Measurements from ENCODE around the gene PEPD.
"Not testable (repeated sequence)": the region's sequence is repeated elsewhere in the genome, so short reads cannot be mapped to it uniquely, and the experiment has no call there.

Gene PEPD

DNA sequence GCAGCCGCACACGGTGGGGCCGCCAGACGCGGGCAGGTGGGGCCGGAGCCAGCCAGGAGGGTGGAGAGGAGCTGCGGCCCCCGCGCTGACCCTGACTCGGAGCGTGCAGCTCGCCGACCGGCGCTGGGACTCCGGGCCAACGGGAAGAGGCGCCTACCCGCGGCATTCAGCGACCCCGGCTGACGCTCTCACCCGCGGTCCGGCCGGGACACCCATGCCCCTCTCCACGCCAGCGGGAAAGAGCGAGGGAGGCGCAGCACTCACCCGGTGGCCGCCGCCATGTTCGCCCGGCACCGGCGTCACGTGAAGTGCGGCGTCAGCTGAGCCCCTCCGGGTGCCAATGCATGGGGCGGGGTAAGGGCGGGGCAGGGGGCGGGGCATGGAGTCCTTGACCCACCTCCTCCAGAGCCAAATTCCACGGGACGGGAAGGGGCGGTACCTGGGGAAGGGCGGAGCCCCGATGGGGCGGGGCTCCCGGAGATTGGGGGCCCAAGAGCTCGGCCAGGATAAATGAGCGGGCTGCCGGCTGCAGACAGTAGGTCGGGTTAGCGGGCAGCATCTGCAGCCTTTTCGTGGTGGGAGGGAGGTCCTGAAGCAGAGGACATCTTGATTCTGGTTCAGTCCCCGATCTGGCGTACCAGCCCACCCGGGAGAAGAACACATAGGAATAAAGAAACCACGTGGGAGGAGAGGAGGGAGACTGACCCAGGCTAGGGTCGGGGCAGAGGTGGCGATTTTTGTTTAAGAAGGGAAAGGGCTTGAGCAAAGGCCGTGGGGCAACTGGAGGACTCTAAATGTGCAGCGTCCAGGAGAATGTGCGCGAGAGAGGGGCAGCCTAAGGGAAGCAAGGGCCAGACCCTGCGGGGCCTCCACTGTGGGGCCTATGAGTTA, at the start of gene PEPD:
Gene PEPD, minus strand, starts transcription at position 312 of the 891 bp plus-strand sequence. Its CDS starts 31 bp downstream, at position 281.
- H3K9me3 ChIP-seq (ENCODE audit: control insufficient read depth in 1 of 2, low read length in 2 of 2), result no peaks in the 10 kb centered on the region
- peak within 1 kb of the TSS; percentile 16 for H3K27ac ChIP-seq (ENCODE audit: low read length)
- no peaks in the 10 kb centered on the region for H3K36me3 ChIP-seq (ENCODE audit: control insufficient read depth in 1 of 2, insufficient read depth in 2 of 2, low read length in 2 of 2)
- H3K4me3 ChIP-seq (ENCODE audit: low read depth in 1 of 2, low read length in 2 of 2), result peak within 1 kb of the TSS; percentile 85 to 98
- peaks cover 8 to 25% of the 10 kb centered on the region in 2 donors for H3K4me1 ChIP-seq (ENCODE audit: control insufficient read depth in 1 of 2, insufficient read depth in 2 of 2, low read length in 2 of 2)
- no peaks in the 10 kb centered on the region for H3K27me3 ChIP-seq (ENCODE audit: low read depth, low read length)

DNA sequence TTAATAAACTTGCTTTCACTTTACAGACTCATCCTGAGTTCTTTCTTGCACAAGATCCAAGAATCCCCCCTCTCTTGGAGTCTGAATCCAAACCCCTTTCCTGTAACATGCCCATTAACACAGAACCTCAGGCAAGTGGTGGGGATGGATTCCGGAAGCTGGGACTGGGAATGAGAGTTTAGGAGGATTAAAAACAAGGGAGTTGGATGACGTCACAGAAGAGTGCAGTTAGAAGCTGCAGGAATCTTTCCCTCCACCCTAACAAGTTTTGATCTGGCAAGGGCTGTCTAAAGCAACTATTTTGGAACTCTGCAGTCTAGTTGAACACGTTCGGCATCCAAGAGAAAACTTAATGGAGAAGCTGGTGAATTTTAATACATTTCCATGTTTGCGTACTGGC, 48.2 kb upstream of the PEPD start:
- Histone ChIP-seq H3K36me3 (ENCODE audit: control insufficient read depth in 1 of 2, insufficient read depth in 2 of 2, low read length in 2 of 2) (no peaks in the 10 kb centered on the region), H3K4me3 (ENCODE audit: low read depth in 1 of 2, low read length in 2 of 2) (no peak overlapping the region), H3K9me3 (ENCODE audit: control insufficient read depth in 1 of 2, low read length in 2 of 2) (peaks cover 3 to 10% of the 10 kb centered on the region in 2 donors), H3K27ac (ENCODE audit: low read length) (no peak overlapping the region), H3K4me1 (ENCODE audit: control insufficient read depth in 1 of 2, insufficient read depth in 2 of 2, low read length in 2 of 2) (no peaks in the 10 kb centered on the region), H3K27me3 (ENCODE audit: low read depth, low read length) (no peaks in the 10 kb centered on the region)

DNA sequence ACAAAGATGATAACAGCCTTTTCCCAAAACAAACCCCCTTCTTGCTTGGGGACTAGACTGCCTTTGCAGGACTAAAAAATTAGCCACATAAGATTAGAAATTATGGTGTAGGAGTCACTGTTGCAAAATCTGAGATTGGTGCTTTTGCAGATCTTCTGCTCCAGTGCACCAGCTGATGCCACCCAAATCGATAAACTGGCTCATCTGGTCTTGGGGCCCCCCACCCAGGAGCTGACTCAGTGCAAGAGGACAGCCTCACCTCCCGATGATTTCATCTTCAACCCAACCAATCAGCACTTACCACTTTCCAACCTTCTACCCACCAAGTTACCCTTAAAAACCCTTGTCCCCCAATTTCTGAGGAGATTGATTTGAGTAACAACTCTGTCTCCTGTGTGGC, 47.1 kb upstream of the PEPD start:
- H3K27ac ChIP-seq (ENCODE audit: low read length), result no peak overlapping the region
- H3K27me3 ChIP-seq (ENCODE audit: low read depth, low read length), result no peaks in the 10 kb centered on the region
- no peak overlapping the region for H3K4me3 ChIP-seq (ENCODE audit: low read depth in 1 of 2, low read length in 2 of 2)
- no peaks in the 10 kb centered on the region for H3K36me3 ChIP-seq (ENCODE audit: control insufficient read depth in 1 of 2, insufficient read depth in 2 of 2, low read length in 2 of 2)
- H3K4me1 ChIP-seq (ENCODE audit: control insufficient read depth in 1 of 2, insufficient read depth in 2 of 2, low read length in 2 of 2), result no peaks in the 10 kb centered on the region
- H3K9me3 ChIP-seq (ENCODE audit: control insufficient read depth in 1 of 2, low read length in 2 of 2), result peaks cover 0 to under 1% of the 10 kb centered on the region in 2 donors

DNA sequence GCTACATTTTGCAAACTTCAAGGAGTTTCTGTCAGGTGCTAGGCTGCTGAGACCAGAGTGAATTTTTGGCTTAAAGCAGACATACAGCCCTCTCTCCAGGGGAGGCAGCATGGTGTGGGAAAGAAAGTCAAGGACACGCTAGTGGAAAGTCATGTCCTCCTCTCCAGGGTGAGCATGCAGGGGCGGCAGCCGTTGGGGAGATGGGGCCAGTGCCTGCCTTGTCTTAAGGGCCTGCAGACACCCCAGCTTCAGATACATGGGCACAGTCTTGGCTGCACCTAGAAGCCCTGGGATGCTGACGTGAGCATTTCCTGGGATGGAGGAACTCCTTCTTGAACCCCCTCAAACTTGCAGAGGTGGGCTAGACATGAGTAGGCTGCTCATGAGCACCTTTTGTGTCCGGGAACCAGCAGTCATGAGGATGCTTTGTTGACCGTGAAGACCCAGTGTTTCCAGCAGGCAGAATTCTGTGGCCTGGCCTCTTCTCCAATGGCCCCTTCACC, 43.3 kb upstream of the PEPD start:
- Histone ChIP-seq H3K36me3 (ENCODE audit: control insufficient read depth in 1 of 2, insufficient read depth in 2 of 2, low read length in 2 of 2) (no peaks in the 10 kb centered on the region), H3K27me3 (ENCODE audit: low read depth, low read length) (no peaks in the 10 kb centered on the region), H3K9me3 (ENCODE audit: control insufficient read depth in 1 of 2, low read length in 2 of 2) (no peaks in the 10 kb centered on the region), H3K4me3 (ENCODE audit: low read depth in 1 of 2, low read length in 2 of 2) (no peak overlapping the region), H3K27ac (ENCODE audit: low read length) (no peak overlapping the region), H3K4me1 (ENCODE audit: control insufficient read depth in 1 of 2, insufficient read depth in 2 of 2, low read length in 2 of 2) (no peaks in the 10 kb centered on the region)

GRCh38 chr19:33562636-33563035, 41.0 kb upstream of the PEPD start:
- Histone ChIP-seq H3K27ac (ENCODE audit: low read length) (no peak overlapping the region), H3K27me3 (ENCODE audit: low read depth, low read length) (no peaks in the 10 kb centered on the region), H3K4me1 (ENCODE audit: control insufficient read depth in 1 of 2, insufficient read depth in 2 of 2, low read length in 2 of 2) (no peaks in the 10 kb centered on the region), H3K4me3 (ENCODE audit: low read depth in 1 of 2, low read length in 2 of 2) (no peak overlapping the region), H3K36me3 (ENCODE audit: control insufficient read depth in 1 of 2, insufficient read depth in 2 of 2, low read length in 2 of 2) (no peaks in the 10 kb centered on the region), H3K9me3 (ENCODE audit: control insufficient read depth in 1 of 2, low read length in 2 of 2) (no peaks in the 10 kb centered on the region)

GRCh38 chr19:33561666-33562065, 40.1 kb upstream of the PEPD start:
- H3K4me1 ChIP-seq (ENCODE audit: control insufficient read depth in 1 of 2, insufficient read depth in 2 of 2, low read length in 2 of 2); H3K4me3 ChIP-seq (ENCODE audit: low read depth in 1 of 2, low read length in 2 of 2); H3K27me3 ChIP-seq (ENCODE audit: low read depth, low read length); H3K27ac ChIP-seq (ENCODE audit: low read length); H3K9me3 ChIP-seq (ENCODE audit: control insufficient read depth in 1 of 2, low read length in 2 of 2); H3K36me3 ChIP-seq (ENCODE audit: control insufficient read depth in 1 of 2, insufficient read depth in 2 of 2, low read length in 2 of 2): not testable (repeated sequence)

- H3K27ac ChIP-seq (ENCODE audit: low read length), result no peak overlapping the region
- no peaks in the 10 kb centered on the region for H3K9me3 ChIP-seq (ENCODE audit: control insufficient read depth in 1 of 2, low read length in 2 of 2)
- H3K4me3 ChIP-seq (ENCODE audit: low read depth in 1 of 2, low read length in 2 of 2), result no peak overlapping the region
- no peaks in the 10 kb centered on the region for H3K27me3 ChIP-seq (ENCODE audit: low read depth, low read length)
- H3K4me1 ChIP-seq (ENCODE audit: control insufficient read depth in 1 of 2, insufficient read depth in 2 of 2, low read length in 2 of 2), result no peaks in the 10 kb centered on the region
- no peaks in the 10 kb centered on the region for H3K36me3 ChIP-seq (ENCODE audit: control insufficient read depth in 1 of 2, insufficient read depth in 2 of 2, low read length in 2 of 2)
Observed at GRCh38 chr19:33561261-33561660, 39.7 kb upstream of the PEPD start.

GRCh38 chr19:33559996-33560395, 38.4 kb upstream of the PEPD start:
- Histone ChIP-seq H3K9me3 (ENCODE audit: control insufficient read depth in 1 of 2, low read length in 2 of 2) (no peaks in the 10 kb centered on the region), H3K36me3 (ENCODE audit: control insufficient read depth in 1 of 2, insufficient read depth in 2 of 2, low read length in 2 of 2) (no peaks in the 10 kb centered on the region), H3K27me3 (ENCODE audit: low read depth, low read length) (no peaks in the 10 kb centered on the region), H3K4me3 (ENCODE audit: low read depth in 1 of 2, low read length in 2 of 2) (no peak overlapping the region), H3K27ac (ENCODE audit: low read length) (no peak overlapping the region), H3K4me1 (ENCODE audit: control insufficient read depth in 1 of 2, insufficient read depth in 2 of 2, low read length in 2 of 2) (no peaks in the 10 kb centered on the region)

DNA sequence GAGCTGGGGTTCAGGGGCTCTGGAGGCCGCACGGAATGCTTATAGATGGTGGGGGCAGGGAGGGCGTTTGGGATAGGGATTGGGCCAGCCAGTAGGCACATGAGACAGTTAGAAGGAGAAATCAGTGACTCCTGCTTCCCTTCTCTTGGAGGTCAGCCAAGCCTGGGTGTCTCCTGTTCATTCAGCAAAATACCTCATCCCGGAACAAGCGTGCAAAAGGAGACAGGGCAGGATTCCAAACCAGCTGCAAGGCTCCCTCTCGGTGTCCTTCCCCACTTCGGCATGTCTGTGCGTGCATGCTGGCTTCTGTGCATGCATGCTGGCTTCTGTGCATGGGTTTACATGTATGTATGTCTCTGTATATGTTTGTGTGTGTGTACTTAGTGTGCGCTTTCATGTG, 37.3 kb upstream of the PEPD start:
- Histone ChIP-seq H3K27ac (ENCODE audit: low read length) (no peak overlapping the region), H3K4me3 (ENCODE audit: low read depth in 1 of 2, low read length in 2 of 2) (no peak overlapping the region), H3K27me3 (ENCODE audit: low read depth, low read length) (no peaks in the 10 kb centered on the region), H3K9me3 (ENCODE audit: control insufficient read depth in 1 of 2, low read length in 2 of 2) (no peaks in the 10 kb centered on the region), H3K4me1 (ENCODE audit: control insufficient read depth in 1 of 2, insufficient read depth in 2 of 2, low read length in 2 of 2) (no peaks in the 10 kb centered on the region), H3K36me3 (ENCODE audit: control insufficient read depth in 1 of 2, insufficient read depth in 2 of 2, low read length in 2 of 2) (no peaks in the 10 kb centered on the region)

DNA sequence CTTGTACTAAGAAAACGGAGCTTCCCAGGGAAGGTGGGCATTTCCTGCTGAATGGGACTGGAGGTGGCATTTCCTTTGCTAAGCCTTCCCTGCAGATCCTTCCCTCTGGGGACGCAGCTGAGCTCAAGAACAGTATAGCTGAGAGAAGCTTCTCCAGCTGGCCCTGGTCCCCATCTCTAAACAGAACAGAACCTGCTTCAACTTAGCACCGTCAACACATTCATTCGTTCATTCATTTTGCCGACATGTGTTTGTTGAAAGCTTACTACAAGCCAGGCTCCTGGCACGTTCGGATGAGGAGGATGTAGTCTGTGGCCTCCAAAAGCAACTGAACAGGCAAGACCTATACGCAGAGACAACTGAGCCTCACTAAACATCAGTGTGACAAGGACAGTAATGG, 36.6 kb upstream of the PEPD start:
- H3K4me1 ChIP-seq (ENCODE audit: control insufficient read depth in 1 of 2, insufficient read depth in 2 of 2, low read length in 2 of 2), result no peaks in the 10 kb centered on the region
- no peaks in the 10 kb centered on the region for H3K36me3 ChIP-seq (ENCODE audit: control insufficient read depth in 1 of 2, insufficient read depth in 2 of 2, low read length in 2 of 2)
- no peak overlapping the region for H3K27ac ChIP-seq (ENCODE audit: low read length)
- H3K9me3 ChIP-seq (ENCODE audit: control insufficient read depth in 1 of 2, low read length in 2 of 2), result no peaks in the 10 kb centered on the region
- no peak overlapping the region for H3K4me3 ChIP-seq (ENCODE audit: low read depth in 1 of 2, low read length in 2 of 2)
- H3K27me3 ChIP-seq (ENCODE audit: low read depth, low read length), result no peaks in the 10 kb centered on the region

DNA sequence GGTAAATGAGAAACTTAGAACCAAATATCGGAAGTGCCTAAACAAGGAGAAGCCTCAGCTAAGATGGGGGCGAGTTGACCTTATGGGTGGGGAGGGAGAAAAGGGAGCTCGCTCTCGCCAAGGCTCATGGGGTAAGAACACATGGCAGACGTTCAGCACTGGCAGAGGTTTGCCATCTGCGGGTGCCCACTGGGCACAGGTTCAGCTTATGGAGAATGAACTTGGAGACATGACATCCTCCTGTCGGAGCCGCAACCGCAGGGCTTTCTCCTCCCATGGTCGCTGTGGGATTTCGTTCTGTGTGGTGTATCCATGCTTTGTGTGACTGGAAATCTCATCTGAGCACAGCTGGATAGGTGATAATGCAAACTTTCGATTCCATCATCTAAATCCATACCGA, 36.1 kb upstream of the PEPD start:
- H3K9me3 ChIP-seq (ENCODE audit: control insufficient read depth in 1 of 2, low read length in 2 of 2), result no peaks in the 10 kb centered on the region
- H3K4me1 ChIP-seq (ENCODE audit: control insufficient read depth in 1 of 2, insufficient read depth in 2 of 2, low read length in 2 of 2), result no peaks in the 10 kb centered on the region
- H3K27me3 ChIP-seq (ENCODE audit: low read depth, low read length), result no peaks in the 10 kb centered on the region
- H3K4me3 ChIP-seq (ENCODE audit: low read depth in 1 of 2, low read length in 2 of 2), result no peak overlapping the region
- no peaks in the 10 kb centered on the region for H3K36me3 ChIP-seq (ENCODE audit: control insufficient read depth in 1 of 2, insufficient read depth in 2 of 2, low read length in 2 of 2)
- H3K27ac ChIP-seq (ENCODE audit: low read length), result no peak overlapping the region

DNA sequence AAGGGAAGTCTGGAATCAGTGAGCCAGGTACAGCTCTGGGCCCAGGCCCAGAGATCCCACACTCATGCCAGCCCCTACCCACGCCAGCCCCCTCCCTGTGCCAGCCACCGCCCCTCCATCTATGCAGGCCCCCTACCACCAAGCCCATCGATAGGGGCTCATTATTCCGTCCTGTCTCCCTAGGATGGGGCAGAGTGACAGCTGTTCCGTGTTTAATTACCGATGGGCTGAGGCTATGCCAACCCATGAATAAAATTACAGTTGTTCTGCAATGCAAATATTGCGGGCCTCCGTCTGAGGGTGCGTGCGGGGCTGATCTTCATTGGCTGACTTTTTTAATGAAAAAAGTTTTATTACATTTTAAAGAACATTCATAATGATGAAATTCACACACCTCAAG, 35.6 kb upstream of the PEPD start:
- Histone ChIP-seq H3K27ac (ENCODE audit: low read length) (no peak overlapping the region), H3K27me3 (ENCODE audit: low read depth, low read length) (no peaks in the 10 kb centered on the region), H3K4me1 (ENCODE audit: control insufficient read depth in 1 of 2, insufficient read depth in 2 of 2, low read length in 2 of 2) (no peaks in the 10 kb centered on the region), H3K36me3 (ENCODE audit: control insufficient read depth in 1 of 2, insufficient read depth in 2 of 2, low read length in 2 of 2) (no peaks in the 10 kb centered on the region), H3K4me3 (ENCODE audit: low read depth in 1 of 2, low read length in 2 of 2) (no peak overlapping the region), H3K9me3 (ENCODE audit: control insufficient read depth in 1 of 2, low read length in 2 of 2) (no peaks in the 10 kb centered on the region)
